ENCODE data around the gene C1orf21.
"Not testable (repeated sequence)": the region's sequence is repeated elsewhere in the genome, so short reads cannot be mapped to it uniquely, and the experiment has no call there.

Gene C1orf21, protein sequence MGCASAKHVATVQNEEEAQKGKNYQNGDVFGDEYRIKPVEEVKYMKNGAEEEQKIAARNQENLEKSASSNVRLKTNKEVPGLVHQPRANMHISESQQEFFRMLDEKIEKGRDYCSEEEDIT

GRCh38 chr1:184386312-184387068, at the start of gene C1orf21:
Gene C1orf21 (plus strand): TSS chr1:184387029. CDS start chr1:184477510, 90,481 bp downstream.
- DNase-seq = peak; percentile 72

DNA sequence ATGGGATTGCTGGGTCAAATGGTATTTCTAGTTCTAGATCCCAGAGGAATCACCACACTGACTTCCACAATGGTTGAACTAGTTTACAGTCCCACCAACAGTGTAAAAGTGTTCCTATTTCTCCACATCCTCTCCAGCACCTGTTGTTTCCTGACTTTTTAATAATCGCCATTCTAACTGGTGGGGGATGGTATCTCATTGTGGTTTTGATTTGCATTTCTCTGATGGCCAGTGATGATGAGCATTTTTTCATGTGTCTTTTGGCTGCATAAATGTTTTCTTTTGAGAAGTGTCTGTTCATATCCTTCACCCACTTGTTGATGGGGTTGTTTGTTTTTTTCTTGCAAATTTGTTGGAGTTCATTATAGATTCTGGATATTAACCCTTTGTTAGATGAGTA, 49.0 kb upstream of the C1orf21 start:
- not testable (repeated sequence) for DNase-seq

DNA sequence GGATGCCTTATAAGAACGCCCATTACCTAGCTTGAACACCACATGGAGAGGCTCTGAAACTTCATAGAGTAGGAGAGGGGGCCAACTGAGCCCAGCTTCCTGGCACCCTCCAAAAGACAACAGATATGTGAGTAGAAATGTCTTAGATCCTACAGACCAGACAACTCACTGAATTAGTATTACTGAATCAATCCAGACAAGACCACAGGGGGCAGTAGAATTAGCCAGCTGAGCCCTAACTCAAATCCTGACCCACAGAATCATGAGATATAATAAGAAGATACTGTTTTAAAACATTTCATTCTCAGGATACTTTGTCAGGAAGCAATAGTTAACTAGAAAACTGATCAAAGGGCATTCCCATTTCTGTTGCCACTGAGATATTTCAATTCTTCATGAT, 45.8 kb upstream of the C1orf21 start:
- DNase-seq = no peak

DNA sequence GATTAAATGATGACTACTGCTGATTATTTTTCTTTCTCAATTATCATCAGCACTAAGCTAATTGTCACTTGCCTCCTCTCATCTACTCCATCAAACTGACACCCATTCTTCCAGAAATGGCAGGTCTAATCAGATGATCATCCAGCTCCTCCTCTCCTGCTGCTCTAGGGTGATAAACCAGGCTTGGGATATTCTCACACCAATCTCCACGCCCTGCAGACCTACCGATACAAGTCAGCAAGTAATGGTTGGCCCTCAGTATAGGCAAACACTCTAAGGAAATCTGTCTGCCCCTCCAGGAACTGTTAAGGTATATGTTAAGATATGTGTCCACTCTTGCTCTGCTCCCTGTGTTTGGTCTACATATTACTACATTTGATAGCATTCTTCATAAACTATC, 36.3 kb upstream of the C1orf21 start:
- DNase-seq = no peak

GRCh38 chr1:184351416-184351975, 35.3 kb upstream of the C1orf21 start:
- no peak for DNase-seq

DNA sequence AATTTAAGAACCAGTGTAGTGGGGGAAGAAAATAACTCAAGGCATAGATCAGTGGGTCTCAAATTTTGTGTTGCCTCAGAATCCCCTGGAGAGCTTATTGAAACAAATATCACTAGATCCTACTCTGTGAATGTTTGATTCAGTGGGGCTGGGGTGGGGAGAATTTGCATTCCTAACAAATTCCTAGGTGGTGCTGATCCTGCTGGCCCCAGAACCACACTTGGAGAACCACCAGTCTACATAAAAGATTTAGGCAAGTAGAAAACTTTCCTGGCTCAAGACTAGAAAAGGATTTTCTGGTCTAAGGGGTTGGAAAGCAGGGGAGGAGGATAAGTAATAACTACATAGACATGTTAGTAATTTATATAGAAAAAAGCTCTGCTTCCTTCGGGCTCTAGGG, 34.1 kb upstream of the C1orf21 start:
- DNase-seq = no peak

DNA sequence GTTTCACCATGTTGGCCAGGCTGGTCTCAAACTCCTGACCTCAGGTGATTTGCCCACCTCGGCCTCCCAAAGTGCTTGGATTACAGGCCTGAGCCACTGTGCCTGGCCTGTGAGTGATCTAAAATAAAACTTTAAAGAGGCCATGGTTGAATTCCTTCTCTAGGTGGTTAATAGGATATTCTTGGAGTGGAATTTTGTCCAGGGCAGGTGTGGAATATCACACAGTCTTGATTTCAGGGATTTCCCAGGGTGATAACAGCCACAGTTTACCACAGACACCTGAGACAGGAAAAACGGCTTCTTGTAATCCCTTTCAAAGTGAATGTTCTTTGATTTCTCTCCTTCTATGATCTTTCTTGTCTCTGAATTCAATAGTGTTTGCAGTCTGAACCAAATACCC, 32.1 kb upstream of the C1orf21 start:
- DNase-seq = no peak

GRCh38 chr1:184356891-184357290, 29.9 kb upstream of the C1orf21 start:
- DNase-seq = no peak

DNA sequence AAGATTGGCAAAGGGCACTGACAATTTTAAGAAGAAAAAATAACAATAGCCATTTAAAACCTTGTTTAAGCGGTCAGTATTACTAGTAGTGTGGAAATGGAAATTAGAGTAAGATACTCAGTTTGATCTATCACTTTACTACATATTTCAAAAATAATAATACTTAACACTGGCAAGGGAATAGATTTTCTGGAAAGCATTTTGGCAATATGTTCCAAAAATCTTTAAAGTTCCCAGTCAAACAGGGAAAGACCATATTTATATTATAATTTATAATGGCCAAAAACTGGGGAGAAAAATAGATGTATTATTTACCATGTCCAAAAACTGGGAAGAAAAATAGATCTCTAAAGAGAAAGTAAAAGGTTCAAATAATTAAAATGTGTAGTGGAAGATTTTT, 28.6 kb upstream of the C1orf21 start:
- DNase-seq = no peak

DNA sequence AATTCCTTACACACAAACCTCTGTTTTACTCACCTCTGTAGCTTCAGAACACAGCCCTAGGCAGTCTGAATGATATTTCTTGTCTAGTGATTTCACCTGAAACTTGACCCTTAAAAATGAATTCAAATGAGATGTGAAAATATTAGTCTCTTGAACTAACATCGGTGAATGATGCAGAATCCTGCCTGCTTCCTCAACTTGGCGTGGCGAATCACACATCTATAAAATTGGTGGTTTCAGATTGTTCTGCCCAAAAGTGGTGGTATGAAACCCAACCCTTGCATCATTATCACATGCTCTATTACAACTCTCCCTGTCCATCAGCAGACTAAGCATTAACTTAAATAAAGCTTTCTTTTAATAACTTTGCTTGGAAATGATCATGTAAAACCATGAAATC, 26.9 kb upstream of the C1orf21 start:
- DNase-seq = no peak

DNA sequence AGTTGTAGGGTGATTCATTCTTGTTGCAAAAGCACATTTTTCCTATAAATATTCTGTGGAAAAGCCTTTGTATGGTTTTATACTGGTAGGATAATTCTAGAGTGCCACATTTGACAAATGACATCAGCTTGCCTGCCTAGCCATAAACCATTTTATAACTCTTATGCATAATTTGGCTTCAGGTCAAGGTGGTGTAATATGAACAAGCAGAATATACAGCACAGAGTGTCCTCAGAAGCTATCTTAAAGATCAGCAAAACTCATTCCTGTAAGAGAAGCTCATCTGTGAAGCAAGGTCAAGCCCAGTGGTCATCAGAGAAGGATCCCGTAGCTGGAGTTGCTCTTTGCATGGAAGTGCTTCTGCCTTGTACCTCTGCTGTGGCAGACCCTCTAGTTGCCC, 24.0 kb upstream of the C1orf21 start:
- no peak for DNase-seq

DNA sequence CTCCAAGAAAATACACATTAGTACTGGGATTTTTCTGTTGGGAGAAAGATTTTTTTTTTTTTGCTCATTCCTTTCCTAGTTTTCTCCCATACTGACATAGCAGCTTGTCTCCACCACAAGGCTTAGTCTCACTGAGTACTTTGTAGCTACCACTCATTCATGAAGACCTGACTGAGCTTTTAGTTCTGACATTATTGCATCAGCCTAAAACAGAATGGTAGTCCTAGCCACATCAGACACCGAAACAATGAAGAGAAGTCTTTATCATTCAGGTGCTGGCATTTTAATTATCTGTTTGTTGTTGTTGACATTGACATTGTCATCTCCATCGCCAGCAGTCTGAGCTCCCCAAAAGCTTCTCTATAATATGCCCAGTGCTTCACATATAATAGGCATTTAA, 21.1 kb upstream of the C1orf21 start:
- no peak for DNase-seq

DNA sequence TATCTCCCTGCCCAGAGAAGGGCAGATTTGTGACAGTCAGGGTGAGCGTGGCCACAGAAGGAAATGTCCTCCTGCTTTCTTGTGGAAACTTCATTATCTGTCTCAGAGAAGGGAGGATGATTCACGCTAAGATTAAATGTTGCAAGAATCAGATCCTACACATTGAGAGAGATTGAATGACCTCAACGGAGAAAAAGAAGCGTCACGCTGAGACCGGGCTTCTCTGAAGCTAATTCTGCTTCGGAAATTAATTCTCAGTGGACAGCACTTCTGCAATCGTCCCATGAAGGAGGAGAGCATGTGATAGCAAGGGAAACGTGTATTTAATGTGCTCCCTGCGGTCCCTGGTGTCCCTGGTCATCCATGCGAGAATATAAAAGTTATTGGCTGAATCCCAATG, 19.8 kb upstream of the C1orf21 start:
- no peak for DNase-seq

- DNase-seq = no peak
Measured at GRCh38 chr1:184367427-184368038, 19.3 kb upstream of the C1orf21 start.

DNA sequence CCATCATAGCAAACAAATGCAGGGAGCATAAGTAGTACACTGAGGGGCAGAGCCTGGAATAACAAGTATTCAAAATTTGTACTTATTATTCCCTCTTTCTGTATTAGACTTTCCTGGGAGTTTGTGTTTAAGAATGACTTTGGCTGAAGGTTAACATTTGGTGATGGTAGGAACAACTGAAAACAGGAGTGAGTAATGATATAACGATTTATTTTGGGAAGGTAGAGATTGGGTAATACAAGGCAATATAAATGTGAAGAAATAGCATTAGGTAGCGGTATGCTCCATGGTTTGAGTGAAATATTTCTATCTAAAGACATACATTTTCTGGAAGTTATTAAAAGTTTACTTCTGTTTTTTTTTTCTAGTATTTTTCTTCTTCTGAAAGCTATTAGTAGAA, 18.5 kb upstream of the C1orf21 start:
- no peak for DNase-seq

DNA sequence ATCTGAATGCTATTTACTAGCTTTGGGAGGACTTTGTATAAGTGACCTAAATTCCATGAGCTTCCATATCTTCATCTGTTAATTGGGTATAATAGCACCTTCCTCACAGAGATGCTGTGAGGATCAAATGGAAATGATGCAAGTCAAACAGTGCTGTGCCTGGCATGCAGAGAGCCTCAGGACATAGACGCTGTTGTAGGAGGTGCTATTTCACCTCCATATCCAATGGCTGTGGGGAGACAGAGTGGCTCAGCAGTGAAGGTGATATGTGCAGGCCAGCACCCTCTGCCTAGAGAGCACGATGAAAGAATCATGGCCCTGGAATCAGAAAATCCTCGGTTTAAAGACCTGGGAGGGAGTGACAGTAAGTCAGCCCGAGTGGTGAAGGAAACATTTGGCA, 16.0 kb upstream of the C1orf21 start:
- DNase-seq = no peak

DNA sequence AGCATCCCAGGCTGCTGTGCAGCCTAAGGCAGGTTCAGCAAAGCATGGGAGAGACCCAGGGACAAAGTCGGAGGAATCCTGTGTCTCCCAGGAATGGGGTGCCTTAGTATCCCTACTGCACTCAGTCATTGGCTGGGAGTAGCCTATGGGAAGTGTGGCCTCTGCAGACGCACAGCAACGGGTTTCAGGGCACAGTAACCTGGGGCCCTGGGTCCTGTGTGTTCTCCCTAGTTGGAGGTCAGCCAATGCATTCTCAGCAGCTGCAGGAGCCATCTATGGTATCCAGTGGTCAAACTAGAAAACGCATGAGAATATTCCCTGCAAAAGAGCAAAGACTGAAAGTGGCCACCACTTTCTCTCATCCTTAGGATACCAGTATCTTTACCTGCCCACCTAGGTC, 13.7 kb upstream of the C1orf21 start:
- DNase-seq = no peak

- DNase-seq = no peak
Measured at GRCh38 chr1:184376369-184376768, 10.5 kb upstream of the C1orf21 start.

DNA sequence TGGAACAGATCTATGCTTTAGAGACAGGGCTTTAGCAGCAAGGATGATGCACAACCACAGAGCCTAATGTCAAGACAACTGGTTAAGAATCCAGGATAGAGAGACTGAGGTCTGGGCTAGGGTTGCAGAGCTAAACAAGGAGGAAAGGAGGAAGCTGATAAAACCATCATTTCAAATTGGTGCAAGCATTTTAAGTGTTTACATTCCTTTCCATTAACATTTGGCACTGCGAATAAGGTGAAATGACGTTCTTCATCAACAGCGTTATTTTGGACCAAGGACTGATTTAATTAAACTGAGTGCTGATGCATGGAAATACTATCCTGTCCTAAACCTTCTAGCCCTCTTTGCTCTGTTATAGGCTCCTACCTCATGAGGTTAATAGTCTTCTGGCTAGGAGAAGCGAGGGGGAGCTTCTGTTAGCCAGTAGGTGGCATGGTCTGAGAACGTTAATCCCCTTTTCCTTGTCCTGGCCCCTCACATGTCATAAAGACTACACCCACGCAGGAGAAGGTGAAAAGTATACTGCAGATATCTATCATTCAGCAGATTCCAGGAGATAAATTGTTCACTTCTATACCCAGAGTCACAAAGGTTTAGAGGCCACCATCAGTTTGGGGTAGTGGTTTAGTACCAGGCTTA, 7.6 kb upstream of the C1orf21 start:
- no peak for DNase-seq

DNA sequence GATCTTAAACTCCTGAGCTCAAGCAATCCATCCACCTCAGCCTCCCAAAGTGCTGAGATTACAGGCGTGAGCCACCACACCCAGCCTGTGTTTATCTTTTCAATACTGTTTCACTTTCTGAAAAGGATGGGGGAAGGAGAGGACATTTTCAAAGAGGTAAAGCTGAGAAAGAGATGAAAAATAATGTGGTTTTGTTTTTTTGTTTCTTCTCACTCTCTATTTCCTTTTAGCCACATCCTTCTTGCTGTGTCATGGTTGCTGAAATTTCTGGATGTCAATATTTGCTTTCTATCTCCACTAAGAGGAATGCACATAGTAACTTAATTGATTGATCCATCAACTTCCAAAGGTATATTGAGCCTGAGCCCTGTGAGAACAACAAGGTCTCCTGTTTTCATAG, 6.4 kb upstream of the C1orf21 start:
- DNase-seq = peak; percentile 5

- DNase-seq = no peak
Measured at GRCh38 chr1:184383772-184384323, 3.0 kb upstream of the C1orf21 start.

- no peak for DNase-seq
Measured at GRCh38 chr1:184385865-184386311, 941 bp upstream of the C1orf21 start.

DNA sequence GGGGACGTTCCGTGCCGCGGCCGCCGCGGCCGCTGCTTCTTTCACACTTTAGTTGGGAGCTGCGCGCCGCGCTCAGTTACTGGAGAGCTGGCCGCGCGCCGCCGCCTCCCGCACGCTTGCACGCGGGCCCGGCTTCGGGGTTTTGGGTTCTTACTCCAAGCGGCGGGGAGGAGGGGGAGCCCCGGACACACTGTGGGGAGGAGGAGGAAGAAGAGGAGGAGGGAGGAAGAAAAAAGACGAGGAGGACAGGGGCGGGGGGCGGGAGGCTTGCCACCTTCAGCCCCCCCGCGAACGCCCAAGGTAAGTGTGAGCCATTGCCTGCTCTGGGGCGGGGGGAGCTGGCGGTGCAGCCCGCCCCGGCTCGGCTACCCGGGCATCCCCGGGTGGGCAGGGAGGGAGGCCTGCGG, 243 bp downstream of the C1orf21 start:
- no peak for DNase-seq

Data from CD4-positive, alpha-beta T cell treated with Interleukin-10 for 1 hour (primary cell).